ENCODE results near the gene PPP4R1.

The PPP4R1 gene

GRCh38 chr18:9508446-9509025 is 105.8 kb downstream of the PPP4R1 start:
- Histone ChIP-seq H3K36me3 (ENCODE audit: control insufficient read depth, insufficient read depth, low read length) (no peaks in the 10 kb centered on the region), H2AFZ (no peak overlapping the region), H3K4me3 (ENCODE audit: low read depth, low read length) (no peak overlapping the region), H3K9me3 (ENCODE audit: control insufficient read depth, low read length) (no peaks in the 10 kb centered on the region), H3K4me1 (peaks cover 3% of the 10 kb centered on the region), H3K27ac (no peak overlapping the region), H3K27me3 (ENCODE audit: control insufficient read depth, insufficient read depth, low read length) (no peaks in the 10 kb centered on the region), H3K4me2 (ENCODE audit: low read length) (no peak overlapping the region), H3K79me2 (peaks cover 37% of the 10 kb centered on the region), H3K9ac (no peak overlapping the region)
- TF ChIP-seq, protein P1, sequence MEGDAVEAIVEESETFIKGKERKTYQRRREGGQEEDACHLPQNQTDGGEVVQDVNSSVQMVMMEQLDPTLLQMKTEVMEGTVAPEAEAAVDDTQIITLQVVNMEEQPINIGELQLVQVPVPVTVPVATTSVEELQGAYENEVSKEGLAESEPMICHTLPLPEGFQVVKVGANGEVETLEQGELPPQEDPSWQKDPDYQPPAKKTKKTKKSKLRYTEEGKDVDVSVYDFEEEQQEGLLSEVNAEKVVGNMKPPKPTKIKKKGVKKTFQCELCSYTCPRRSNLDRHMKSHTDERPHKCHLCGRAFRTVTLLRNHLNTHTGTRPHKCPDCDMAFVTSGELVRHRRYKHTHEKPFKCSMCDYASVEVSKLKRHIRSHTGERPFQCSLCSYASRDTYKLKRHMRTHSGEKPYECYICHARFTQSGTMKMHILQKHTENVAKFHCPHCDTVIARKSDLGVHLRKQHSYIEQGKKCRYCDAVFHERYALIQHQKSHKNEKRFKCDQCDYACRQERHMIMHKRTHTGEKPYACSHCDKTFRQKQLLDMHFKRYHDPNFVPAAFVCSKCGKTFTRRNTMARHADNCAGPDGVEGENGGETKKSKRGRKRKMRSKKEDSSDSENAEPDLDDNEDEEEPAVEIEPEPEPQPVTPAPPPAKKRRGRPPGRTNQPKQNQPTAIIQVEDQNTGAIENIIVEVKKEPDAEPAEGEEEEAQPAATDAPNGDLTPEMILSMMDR (IDR thresholded peaks at IDR 0.05) = no peak

DNA sequence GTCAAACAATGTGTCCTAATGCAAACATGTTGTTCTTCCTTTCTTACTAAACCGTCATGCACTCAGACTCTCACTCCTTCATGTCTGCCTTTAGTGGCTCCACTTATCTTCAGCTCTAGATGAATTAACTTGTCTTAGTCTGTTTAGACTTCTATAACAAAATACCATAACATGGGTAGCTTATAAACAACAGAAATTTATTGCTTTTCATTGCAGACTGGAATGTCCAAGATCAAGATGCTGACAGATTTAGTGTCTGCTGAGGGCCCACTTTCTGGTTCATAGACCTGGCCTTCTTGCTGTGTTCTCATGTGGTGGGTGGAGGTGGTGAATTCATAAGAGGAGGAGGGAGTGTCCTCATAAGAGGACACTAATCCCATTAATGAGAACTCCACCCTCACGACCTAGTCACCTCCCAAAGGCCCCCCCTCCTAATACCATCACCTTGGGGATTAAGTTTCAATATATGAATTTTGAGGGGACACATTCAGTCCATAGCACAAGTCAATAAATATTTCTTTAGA is 106.7 kb downstream of the PPP4R1 start:
- TF ChIP-seq, protein P1 (IDR thresholded peaks at IDR 0.05) = no peak

DNA sequence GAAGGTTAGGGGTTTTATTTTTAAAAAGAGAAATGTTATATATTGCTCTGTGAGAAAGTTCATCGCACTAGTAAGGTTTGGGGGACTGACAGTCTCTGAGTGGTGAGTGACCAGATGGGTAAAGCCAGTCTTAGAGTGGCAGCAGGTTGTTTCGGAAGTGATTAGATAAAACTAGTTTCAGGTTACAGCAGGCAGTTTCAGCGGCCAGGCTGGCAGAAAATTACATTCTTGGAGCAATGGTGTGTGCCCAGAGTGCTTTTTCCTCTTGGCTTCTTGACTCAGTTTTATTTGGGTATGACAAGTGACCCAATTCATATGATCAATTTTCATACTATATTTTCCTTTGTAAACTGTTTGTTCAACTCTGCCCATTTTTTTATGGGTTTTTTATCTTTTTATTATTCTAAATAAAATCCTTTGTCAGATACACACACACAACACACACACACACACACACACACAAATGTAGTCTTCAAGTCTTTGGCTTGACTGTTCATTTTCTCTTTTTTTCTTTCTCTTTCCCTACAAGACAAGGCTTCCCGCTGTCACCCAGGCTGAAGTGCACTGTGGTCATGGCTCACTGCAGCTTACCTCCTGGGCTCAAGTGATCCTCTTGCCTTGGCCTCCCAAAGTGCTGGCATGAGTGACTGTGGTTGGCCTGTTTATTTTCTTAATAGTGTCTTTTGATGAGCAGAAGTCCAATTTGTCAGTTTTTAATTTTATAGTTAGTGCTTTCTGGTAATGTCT is 108.1 kb downstream of the PPP4R1 start:
- no peak overlapping the region for H3K9ac ChIP-seq
- H3K4me2 ChIP-seq (ENCODE audit: low read length) = no peak overlapping the region
- H3K4me3 ChIP-seq (ENCODE audit: low read depth, low read length) = no peak overlapping the region
- peaks cover 3% of the 10 kb centered on the region for H3K4me1 ChIP-seq
- H3K79me2 ChIP-seq = peaks cover 55% of the 10 kb centered on the region
- no peak overlapping the region for H2AFZ ChIP-seq
- TF ChIP-seq, protein P1 (IDR thresholded peaks at IDR 0.05) = no peak
- no peaks in the 10 kb centered on the region for H3K36me3 ChIP-seq (ENCODE audit: control insufficient read depth, insufficient read depth, low read length)
- H3K9me3 ChIP-seq (ENCODE audit: control insufficient read depth, low read length) = no peaks in the 10 kb centered on the region
- no peak overlapping the region for H3K27ac ChIP-seq
- H3K27me3 ChIP-seq (ENCODE audit: control insufficient read depth, insufficient read depth, low read length) = no peaks in the 10 kb centered on the region

More for the DNA sequence above, 106.7 kb downstream of the PPP4R1 start:
- Histone ChIP-seq H2AFZ (no peak overlapping the region), H3K9me3 (ENCODE audit: control insufficient read depth, low read length) (no peaks in the 10 kb centered on the region), H3K4me2 (ENCODE audit: low read length) (no peak overlapping the region), H3K27ac (no peak overlapping the region), H3K4me3 (ENCODE audit: low read depth, low read length) (no peak overlapping the region), H3K9ac (no peak overlapping the region), H3K79me2 (peaks cover 42% of the 10 kb centered on the region), H3K4me1 (peaks cover 3% of the 10 kb centered on the region), H3K36me3 (ENCODE audit: control insufficient read depth, insufficient read depth, low read length) (no peaks in the 10 kb centered on the region), H3K27me3 (ENCODE audit: control insufficient read depth, insufficient read depth, low read length) (no peaks in the 10 kb centered on the region)
